GM06990 (cell line): ENCODE measurements around the gene ARPP19.

Experiments used
- DNase-seq: peaks from one replicate; pipeline ENCODE4 v3.0.0-alpha.2; 2011; ENCODE audit not compliant: insufficient read length; ENCODE audit errors: extremely low read depth
- H3K27me3 ChIP-seq: replicated peaks from 2 replicates; pipeline ENCODE4 v1.6.0; 2011; ENCODE audit warnings: low read length; ENCODE audit not compliant: control insufficient read depth, insufficient read depth
- H3K36me3 ChIP-seq: 2 replicates; pipeline ENCODE4 v1.5.1; 2011; ENCODE audit warnings: low read length; ENCODE audit not compliant: control insufficient read depth, insufficient read depth
- H3K4me3 ChIP-seq: replicated peaks from 2 replicates; pipeline ENCODE4 v1.5.1; 2011; ENCODE audit warnings: low read depth, mild to moderate bottlenecking, control low read depth, low read length
- CTCF ChIP-seq: IDR thresholded peaks from 2 replicates; pipeline ENCODE4 v1.5.1; 2011; ENCODE audit warnings: low read length, control low read depth, mild to moderate bottlenecking, inconsistent platforms; ENCODE audit not compliant: insufficient read depth, poor library complexity, severe bottlenecking

Gene ARPP19

GRCh38 chr15:52568601-52569585 lies at the start of gene ARPP19:
TSS of gene ARPP19 (minus strand) at chr15:52569030. CDS start at chr15:52568892, 138 bp downstream.
- H3K27me3 ChIP-seq = no peaks in the 10 kb centered on the region
- H3K4me3 ChIP-seq = peak within 1 kb of the TSS; percentile 94
- no peaks in the 10 kb centered on the region for H3K36me3 ChIP-seq
- TF ChIP-seq CTCF = no peak
- DNase-seq = peak; percentile 94

GRCh38 chr15:52617026-52617425 lies 48.2 kb upstream of the ARPP19 start:
- Histone ChIP-seq H3K4me3 (no peak overlapping the region), H3K27me3 (no peaks in the 10 kb centered on the region), H3K36me3 (peaks cover 6% of the 10 kb centered on the region)
- DNase-seq = no peak
- TF ChIP-seq CTCF = no peak

GRCh38 chr15:52615302-52615701 lies 46.5 kb upstream of the ARPP19 start:
- Histone ChIP-seq H3K4me3 (no peak overlapping the region), H3K27me3 (no peaks in the 10 kb centered on the region), H3K36me3 (peaks cover 6% of the 10 kb centered on the region)
- no peak for DNase-seq
- no peak for TF ChIP-seq CTCF

GRCh38 chr15:52609593-52609992 lies 40.8 kb upstream of the ARPP19 start:
- no peaks in the 10 kb centered on the region for H3K27me3 ChIP-seq
- no peak overlapping the region for H3K4me3 ChIP-seq
- no peak for TF ChIP-seq CTCF
- H3K36me3 ChIP-seq = peaks cover 9% of the 10 kb centered on the region
- no peak for DNase-seq

GRCh38 chr15:52584414-52584813 lies 15.6 kb upstream of the ARPP19 start:
- TF ChIP-seq CTCF = no peak
- Histone ChIP-seq H3K4me3 (no peak overlapping the region), H3K36me3 (no peaks in the 10 kb centered on the region; the same call in 1 of the 2 replicates), H3K27me3 (no peaks in the 10 kb centered on the region)
- DNase-seq = no peak

GRCh38 chr15:52579852-52580251 lies 11.0 kb upstream of the ARPP19 start:
- H3K27me3 ChIP-seq = no peaks in the 10 kb centered on the region
- H3K4me3 ChIP-seq = no peak overlapping the region
- no peaks in the 10 kb centered on the region for H3K36me3 ChIP-seq
- DNase-seq = no peak
- TF ChIP-seq CTCF = no peak
